Nephron progenitor cell (in vitro differentiated cells): ENCODE data around the gene PRKAG2.

ENCODE experiments used
- DNase-seq: peaks from one replicate; pipeline ENCODE4 v3.0.0; 2021
- H3K27ac Mint-ChIP-seq: 2 replicates; pipeline ENCODE4 v1.8.0; 2021; ENCODE audit warnings: mild to moderate bottlenecking, moderate library complexity, mixed read lengths
- H3K27me3 Mint-ChIP-seq: 2 replicates; pipeline ENCODE4 v1.8.0; 2021; ENCODE audit warnings: mild to moderate bottlenecking, low read depth, mixed read lengths; ENCODE audit not compliant: poor library complexity
- H3K36me3 Mint-ChIP-seq: 2 replicates; pipeline ENCODE4 v1.8.0; 2021; ENCODE audit warnings: low read depth, mixed read lengths
- H3K4me1 Mint-ChIP-seq: 2 replicates; pipeline ENCODE4 v1.8.0; 2021; ENCODE audit warnings: mixed read lengths
- H3K4me3 Mint-ChIP-seq: 2 replicates; pipeline ENCODE4 v1.8.0; 2021; ENCODE audit warnings: mild to moderate bottlenecking, moderate library complexity, mixed read lengths
- H3K9me3 Mint-ChIP-seq: 2 replicates; pipeline ENCODE4 v1.8.0; 2021; ENCODE audit warnings: mild to moderate bottlenecking, moderate library complexity, mixed read lengths
- TF ChIP-seq, protein P1 (sequence below): fragments of 200-600 bp; sonication (generic); IDR thresholded peaks from 2 replicates; pipeline ENCODE4 v1.5.0; 2021; ENCODE audit warnings: antibody characterized with exemption

The PRKAG2 gene

GRCh38 chr7:151632750-151633515 lies 244.0 kb downstream of the PRKAG2 start:
- DNase-seq: peak; percentile 28
- H3K4me1 Mint-ChIP-seq: peaks cover 39% of the 10 kb centered on the region
- peak overlapping the region; percentile 92 for H3K4me3 Mint-ChIP-seq

DNA sequence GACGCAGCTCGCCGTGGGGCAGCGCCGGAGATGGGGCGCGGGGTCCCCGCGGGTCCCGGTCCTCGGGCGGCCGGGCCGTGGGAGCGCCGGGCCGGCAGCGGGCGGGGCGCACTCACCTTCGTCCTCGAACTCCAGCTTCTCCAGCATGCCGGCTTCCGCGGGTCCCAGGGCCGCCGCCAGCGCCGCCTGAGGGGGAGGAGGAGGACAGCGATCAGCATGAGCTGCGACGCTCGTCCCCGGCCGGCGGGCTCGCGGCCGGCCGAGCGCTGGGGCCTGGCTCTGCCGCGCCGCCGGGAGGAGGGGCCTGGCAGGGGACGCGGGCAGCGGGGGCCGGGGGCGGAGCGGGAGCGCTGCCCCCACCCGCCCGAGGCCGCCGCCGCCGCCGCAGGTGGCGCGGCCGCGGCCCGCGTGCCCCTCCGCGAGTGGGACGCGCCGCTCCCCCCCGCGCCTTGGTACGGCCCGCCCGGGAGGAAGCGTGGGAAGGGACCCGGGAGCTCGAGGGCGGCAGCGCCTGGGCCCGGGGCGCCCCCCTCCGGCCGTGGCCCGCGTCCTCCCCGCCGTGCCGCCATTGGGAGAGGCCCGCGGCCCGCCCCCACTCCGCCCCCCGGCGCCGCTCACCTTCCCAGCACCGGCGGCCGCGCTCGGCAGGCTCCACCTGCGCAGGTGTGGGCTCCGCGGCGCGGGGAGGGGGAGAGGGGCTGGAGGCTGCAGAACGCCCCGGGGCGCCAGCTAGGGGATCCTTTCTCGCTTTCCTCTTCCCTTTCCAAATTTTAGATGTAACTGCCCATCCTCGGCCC lies 244.8 kb downstream of the PRKAG2 start:
- Mint-ChIP-seq H3K4me3 (peak overlapping the region; percentile 92), H3K27me3 (peaks cover 55% of the 10 kb centered on the region), H3K4me1 (peaks cover 32% of the 10 kb centered on the region), H3K36me3 (peaks cover 5% of the 10 kb centered on the region), H3K9me3 (peaks cover 21% of the 10 kb centered on the region), H3K27ac (peak overlapping the region; percentile 92)
- DNase-seq: peak; percentile 84
- TF ChIP-seq, protein P1, sequence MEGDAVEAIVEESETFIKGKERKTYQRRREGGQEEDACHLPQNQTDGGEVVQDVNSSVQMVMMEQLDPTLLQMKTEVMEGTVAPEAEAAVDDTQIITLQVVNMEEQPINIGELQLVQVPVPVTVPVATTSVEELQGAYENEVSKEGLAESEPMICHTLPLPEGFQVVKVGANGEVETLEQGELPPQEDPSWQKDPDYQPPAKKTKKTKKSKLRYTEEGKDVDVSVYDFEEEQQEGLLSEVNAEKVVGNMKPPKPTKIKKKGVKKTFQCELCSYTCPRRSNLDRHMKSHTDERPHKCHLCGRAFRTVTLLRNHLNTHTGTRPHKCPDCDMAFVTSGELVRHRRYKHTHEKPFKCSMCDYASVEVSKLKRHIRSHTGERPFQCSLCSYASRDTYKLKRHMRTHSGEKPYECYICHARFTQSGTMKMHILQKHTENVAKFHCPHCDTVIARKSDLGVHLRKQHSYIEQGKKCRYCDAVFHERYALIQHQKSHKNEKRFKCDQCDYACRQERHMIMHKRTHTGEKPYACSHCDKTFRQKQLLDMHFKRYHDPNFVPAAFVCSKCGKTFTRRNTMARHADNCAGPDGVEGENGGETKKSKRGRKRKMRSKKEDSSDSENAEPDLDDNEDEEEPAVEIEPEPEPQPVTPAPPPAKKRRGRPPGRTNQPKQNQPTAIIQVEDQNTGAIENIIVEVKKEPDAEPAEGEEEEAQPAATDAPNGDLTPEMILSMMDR: no peak

More at GRCh38 chr7:151632750-151633515, 244.0 kb downstream of the PRKAG2 start:
- peaks cover 5% of the 10 kb centered on the region for H3K36me3 Mint-ChIP-seq
- peaks cover 57% of the 10 kb centered on the region for H3K27me3 Mint-ChIP-seq
- H3K27ac Mint-ChIP-seq: peak overlapping the region; percentile 92
- H3K9me3 Mint-ChIP-seq: peaks cover 21% of the 10 kb centered on the region
- TF ChIP-seq, protein P1: no peak

- peaks cover 37% of the 10 kb centered on the region for H3K4me1 Mint-ChIP-seq
- TF ChIP-seq, protein P1: no peak
- H3K9me3 Mint-ChIP-seq: peaks cover 21% of the 10 kb centered on the region
- H3K27me3 Mint-ChIP-seq: peaks cover 55% of the 10 kb centered on the region
- no peak for DNase-seq
- H3K36me3 Mint-ChIP-seq: peaks cover 5% of the 10 kb centered on the region
- no peak overlapping the region for H3K27ac Mint-ChIP-seq
- H3K4me3 Mint-ChIP-seq: peak overlapping the region; percentile 88
Measured at GRCh38 chr7:151631570-151631952, 245.4 kb downstream of the PRKAG2 start.

- TF ChIP-seq, protein P1: no peak
- Mint-ChIP-seq H3K9me3 (peaks cover 21% of the 10 kb centered on the region), H3K4me3 (peak overlapping the region; percentile 88), H3K4me1 (peaks cover 42% of the 10 kb centered on the region), H3K27me3 (peaks cover 51% of the 10 kb centered on the region), H3K27ac (no peak overlapping the region), H3K36me3 (peaks cover 5% of the 10 kb centered on the region)
- DNase-seq: no peak
Measured at GRCh38 chr7:151630851-151631569, 245.9 kb downstream of the PRKAG2 start.

DNA sequence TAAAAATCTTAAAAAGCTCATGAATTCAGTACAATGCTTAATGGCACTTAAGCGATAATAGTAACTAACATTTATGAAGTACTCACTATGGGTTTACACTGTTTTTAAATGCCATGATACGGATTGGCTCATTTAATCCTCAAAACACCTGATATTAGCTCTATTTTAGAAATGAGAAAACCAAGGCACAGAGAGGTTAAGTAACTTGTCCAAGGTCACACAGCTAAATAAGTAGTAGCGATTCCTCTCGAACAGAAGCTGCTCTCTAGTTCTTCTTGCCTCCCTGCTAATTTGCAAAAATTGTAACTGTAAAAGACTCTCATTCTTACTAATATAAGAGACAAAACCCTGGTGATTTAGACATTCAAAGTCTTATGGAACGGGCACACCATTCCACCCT lies 246.6 kb downstream of the PRKAG2 start:
- Mint-ChIP-seq H3K4me3 (peak overlapping the region; percentile 88), H3K27me3 (peaks cover 51% of the 10 kb centered on the region), H3K9me3 (peaks cover 19% of the 10 kb centered on the region), H3K4me1 (peaks cover 49% of the 10 kb centered on the region), H3K27ac (no peak overlapping the region), H3K36me3 (peaks cover 5% of the 10 kb centered on the region)
- DNase-seq: no peak
- TF ChIP-seq, protein P1: no peak
